OCI-LY7 (cell line): ENCODE data around the gene CATSPERB. TPM values are rescaled to one million over a fixed set of nuclear protein-coding genes. Genes with fewer than 3 reads are reported as not detected.

Source experiments
- BruUV-seq: library from RNA; stranded (reverse); fragments of 400-500 nt; replicated peaks from 2 replicates; lab custom pipeline; 2021; lab: Mats Ljungman, UMichigan
- CTCF ChIA-PET: fragments of 300-600 bp; sonication (Branson Sonifier 250); formaldehyde crosslinking; loops from one replicate; lab custom pipeline; 2022; ENCODE audit warnings: antibody characterized with exemption; ENCODE audit not compliant: unreplicated experiment; lab: Charles Lee
- POLR2A ChIA-PET: fragments of 300-600 bp; sonication (Branson Sonifier 250); formaldehyde crosslinking; loops from one replicate; lab custom pipeline; 2022; ENCODE audit warnings: antibody characterized with exemption; lab: Charles Lee
- DNase-seq: peaks from one replicate; pipeline ENCODE4 v3.0.0-alpha.2; 2015; ENCODE audit warnings: low spot score
- H2AFZ ChIP-seq: fragments of 200-600 bp; sonication (generic), shearing (Covaris generic); 2 replicates; pipeline ENCODE4 v1.6.1; 2014; ENCODE audit warnings: mild to moderate bottlenecking, antibody characterized with exemption, low read length, moderate library complexity
- H3K27ac ChIP-seq: fragments of 200-600 bp; sonication (generic); 2 replicates; pipeline ENCODE4 v1.5.1; 2014; ENCODE audit warnings: mixed run types, low read depth, mild to moderate bottlenecking, moderate library complexity, low read length, inconsistent platforms; ENCODE audit not compliant: poor library complexity, severe bottlenecking
- H3K36me3 ChIP-seq: fragments of 200-600 bp; sonication (generic); 2 replicates; pipeline ENCODE4 v1.6.1; 2014; ENCODE audit warnings: mild to moderate bottlenecking, antibody characterized with exemption, low read length, moderate library complexity, mixed read lengths; ENCODE audit not compliant: insufficient read depth
- H3K4me1 ChIP-seq: fragments of 200-600 bp; sonication (generic); 2 replicates; pipeline ENCODE4 v1.5.1; 2014; ENCODE audit warnings: mild to moderate bottlenecking, low read length; ENCODE audit not compliant: insufficient read depth, poor library complexity, severe bottlenecking
- H3K4me2 ChIP-seq: fragments of 200-600 bp; sonication (generic); 2 replicates; pipeline ENCODE4 v1.6.1; 2014; ENCODE audit warnings: mild to moderate bottlenecking, low read length
- H3K4me3 ChIP-seq: fragments of 200-600 bp; sonication (generic); 2 replicates; pipeline ENCODE4 v1.5.1; 2014; ENCODE audit warnings: mild to moderate bottlenecking, low read depth, low read length; ENCODE audit not compliant: poor library complexity, severe bottlenecking
- H3K79me2 ChIP-seq: fragments of 200-600 bp; sonication (generic); 2 replicates; pipeline ENCODE4 v1.6.1; 2016; ENCODE audit warnings: low read depth, mild to moderate bottlenecking, low read length, moderate library complexity, mixed read lengths; ENCODE audit not compliant: insufficient read depth
- H3K9me2 ChIP-seq: fragments of 200-600 bp; sonication (generic); 2 replicates; pipeline ENCODE4 v1.6.1; 2016; ENCODE audit warnings: mild to moderate bottlenecking, low read length, mixed read lengths; ENCODE audit not compliant: insufficient read depth
- H3K9me3 ChIP-seq: fragments of 200-600 bp; sonication (generic); 2 replicates; pipeline ENCODE4 v1.6.1; 2014; ENCODE audit warnings: mild to moderate bottlenecking, mixed run types, low read length, mixed read lengths
- H4K20me1 ChIP-seq: fragments of 200-600 bp; sonication (generic); 2 replicates; pipeline ENCODE4 v1.6.1; 2014; ENCODE audit warnings: mild to moderate bottlenecking, antibody characterized with exemption, low read length, moderate library complexity, mixed read lengths; ENCODE audit not compliant: insufficient read depth
- CTCF ChIP-seq: fragments of 200-600 bp; sonication (generic); conservative IDR thresholded peaks from 2 replicates; pipeline ENCODE4 v1.5.1; 2014; ENCODE audit warnings: mild to moderate bottlenecking, antibody characterized with exemption, low read length, moderate library complexity, mixed read lengths
- EZH2phosphoT487 ChIP-seq: fragments of 200-600 bp; sonication (generic); IDR thresholded peaks from 2 replicates; pipeline ENCODE4 v1.6.1; 2018; ENCODE audit warnings: low read depth, borderline replicate concordance, mild to moderate bottlenecking, mixed run types, antibody characterized with exemption, low read length, moderate library complexity, mixed read lengths
- intact Hi-C: fragments of 100-400 bp; cut with micrococcal nuclease; formaldehyde crosslinking; loops from one replicate; pipeline ENCODE4 v1.10.0; 2022; ENCODE audit not compliant: unreplicated experiment
- total RNA-seq, 2 experiments: library from RNA; depleted of rRNA in 1 of 2; stranded (reverse); fragments of >200 nt in 1 of 2; shearing (Covaris generic) in 1 of 2; gene quantifications; 2 replicates each; pipeline ENCODE4 v1.2.3, GENCODE V29; 2014 to 2022

Gene CATSPERB
- total RNA-seq, 2 experiments from 2014 or later: not detected

GRCh38 chr14:91575469-91576208 is 156.2 kb downstream of the CATSPERB start:
- Histone ChIP-seq H3K27ac (no peak overlapping the region), H3K36me3 (no peaks in the 10 kb centered on the region), H2AFZ (no peak overlapping the region), H4K20me1 (no peaks in the 10 kb centered on the region), H3K4me2 (no peak overlapping the region), H3K4me3 (no peak overlapping the region), H3K9me2 (no peaks in the 10 kb centered on the region), H3K9me3 (no peaks in the 10 kb centered on the region), H3K4me1 (no peaks in the 10 kb centered on the region), H3K79me2 (no peaks in the 10 kb centered on the region)
- TF ChIP-seq CTCF (no peak), EZH2phosphoT487 (no peak)
- no TSS peak for BruUV-seq
- DNase-seq: no peak
- ChIA-PET CTCF (no interaction called here), POLR2A (interaction anchor here (0.5 to 1.3 kb wide), 2 partner anchors 337 to 1091 kb away, joined by 3 to 4 read pairs; no protein-coding TSS in a partner anchor)
- intact Hi-C loops: no loop called here

GRCh38 chr14:91573894-91574837 is 157.7 kb downstream of the CATSPERB start:
- no peak overlapping the region for H2AFZ ChIP-seq
- intact Hi-C loops: no loop called here
- no peaks in the 10 kb centered on the region for H3K9me2 ChIP-seq
- no peaks in the 10 kb centered on the region for H3K36me3 ChIP-seq
- no peaks in the 10 kb centered on the region for H3K4me1 ChIP-seq
- CTCF ChIA-PET: no interaction called here
- no peaks in the 10 kb centered on the region for H3K79me2 ChIP-seq
- H3K4me3 ChIP-seq: no peak overlapping the region
- H3K27ac ChIP-seq: no peak overlapping the region
- no peak overlapping the region for H3K4me2 ChIP-seq
- H4K20me1 ChIP-seq: no peaks in the 10 kb centered on the region
- no peak for DNase-seq
- no TSS peak for BruUV-seq
- H3K9me3 ChIP-seq: no peaks in the 10 kb centered on the region
- no peak for TF ChIP-seq EZH2phosphoT487
- no peak for TF ChIP-seq CTCF
- POLR2A ChIA-PET: interaction anchor here (1.3 kb wide), 1 partner anchor 339 kb away, joined by 3 read pairs; no protein-coding TSS in a partner anchor
